ENCODE measurements around the gene AUTS2.

Gene AUTS2

DNA sequence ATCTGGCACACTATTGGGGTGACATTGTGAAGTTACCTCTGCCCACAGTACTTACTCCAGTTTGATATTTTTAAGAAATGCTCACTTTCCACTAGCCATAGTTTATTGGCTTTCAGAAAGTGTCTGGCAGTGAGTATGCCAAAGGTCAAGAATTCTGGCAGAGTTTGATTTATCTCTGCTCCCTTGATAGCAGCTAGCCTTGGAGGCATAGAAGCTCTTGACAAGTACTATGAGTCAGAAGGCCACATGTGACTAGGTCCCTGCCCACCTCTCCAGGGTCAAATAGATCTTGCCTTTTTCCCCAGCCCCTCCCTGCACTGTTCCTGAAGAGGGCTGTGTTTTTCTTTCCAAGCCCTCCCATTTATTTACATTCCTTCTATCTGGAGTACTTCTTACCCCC is 202.2 kb downstream of the AUTS2 start:
- TF ChIP-seq CTCF (IDR thresholded peaks at IDR 0.05; ENCODE audit: low read depth, low read length, missing control alignments): no peak
- no peak for DNase-seq (ENCODE audit: low read depth)
- no peak overlapping the region for H3K4me3 ChIP-seq (ENCODE audit: low read depth, low read length)
- in situ Hi-C loops (cut with HindIII; ENCODE audit: low sequenced_read_pairs): no loop called here

- TF ChIP-seq CTCF (IDR thresholded peaks at IDR 0.05; ENCODE audit: low read depth, low read length, missing control alignments): no peak
- DNase-seq (ENCODE audit: low read depth): no peak
- H3K4me3 ChIP-seq (ENCODE audit: low read depth, low read length): no peak overlapping the region
- in situ Hi-C loops (cut with HindIII; ENCODE audit: low sequenced_read_pairs): no loop called here
Measured at GRCh38 chr7:69801729-69802682, 203.7 kb downstream of the AUTS2 start.

DNA sequence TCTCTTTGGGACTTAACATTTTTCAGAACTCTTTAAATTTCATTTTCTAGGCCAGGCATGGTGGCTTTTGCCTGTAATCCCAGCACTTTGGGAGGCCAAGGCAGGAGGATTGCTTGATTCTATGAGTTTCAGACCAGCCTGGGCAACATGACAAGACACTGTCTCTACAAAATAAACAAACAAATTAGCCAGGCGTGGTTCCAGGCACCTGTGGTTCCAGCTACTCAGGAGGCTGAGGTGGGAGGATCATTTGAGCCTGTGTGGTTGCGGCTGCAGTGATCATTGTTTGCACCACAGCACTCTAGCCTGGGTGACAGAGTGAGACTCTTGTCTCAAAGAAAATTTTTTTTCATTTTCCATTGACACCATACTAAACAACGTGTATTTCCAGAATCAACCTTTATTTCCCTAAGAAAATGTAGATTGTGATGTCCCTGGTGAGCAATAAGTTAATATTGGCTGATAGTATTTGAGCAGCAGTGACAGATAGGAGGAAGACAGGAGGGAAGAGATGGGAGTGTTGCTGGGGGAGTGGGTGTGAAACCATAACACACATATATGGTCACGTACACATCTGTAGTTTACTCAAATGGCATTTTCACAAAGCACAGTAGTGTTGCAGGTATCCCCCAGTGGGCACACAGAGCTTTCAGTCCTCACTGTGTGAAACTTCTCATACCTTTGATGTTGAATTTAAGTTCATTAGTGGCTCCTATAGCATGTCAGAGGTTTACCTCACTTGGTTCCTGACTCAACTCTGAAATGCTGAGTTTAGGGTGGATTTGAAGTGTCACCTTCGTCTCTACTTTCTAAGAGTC is 205.6 kb downstream of the AUTS2 start:
- no peak for TF ChIP-seq CTCF (IDR thresholded peaks at IDR 0.05; ENCODE audit: low read depth, low read length, missing control alignments)
- H3K4me3 ChIP-seq (ENCODE audit: low read depth, low read length): no peak overlapping the region
- no peak for DNase-seq (ENCODE audit: low read depth)
- in situ Hi-C loops (cut with HindIII; ENCODE audit: low sequenced_read_pairs): no loop called here

DNA sequence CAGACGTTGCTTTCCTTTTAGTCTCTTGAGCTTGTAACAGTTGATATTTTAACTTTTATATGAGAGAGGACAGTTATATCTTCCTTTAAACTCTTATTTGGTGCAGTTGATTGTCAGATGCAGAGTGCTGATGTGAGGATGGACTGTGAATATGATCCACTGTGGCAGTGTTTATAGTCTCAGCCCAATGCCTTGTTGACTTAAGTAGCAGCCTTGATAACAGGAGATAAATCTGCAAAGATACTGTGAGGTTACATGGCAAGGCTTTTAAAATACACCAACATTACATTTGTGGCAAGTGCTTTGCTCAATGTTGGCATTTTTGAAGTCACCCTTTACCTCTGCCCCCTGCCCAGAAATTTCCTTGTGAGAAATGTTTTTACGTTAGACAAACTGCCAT is 206.7 kb downstream of the AUTS2 start:
- no peak overlapping the region for H3K4me3 ChIP-seq (ENCODE audit: low read depth, low read length)
- DNase-seq (ENCODE audit: low read depth): no peak
- no peak for TF ChIP-seq CTCF (IDR thresholded peaks at IDR 0.05; ENCODE audit: low read depth, low read length, missing control alignments)
- in situ Hi-C loops (cut with HindIII; ENCODE audit: low sequenced_read_pairs): no loop called here

GRCh38 chr7:69808391-69808790 is 210.1 kb downstream of the AUTS2 start:
- no peak for TF ChIP-seq CTCF (IDR thresholded peaks at IDR 0.05; ENCODE audit: low read depth, low read length, missing control alignments)
- in situ Hi-C loops (cut with HindIII; ENCODE audit: low sequenced_read_pairs): no loop called here
- no peak for DNase-seq (ENCODE audit: low read depth)
- no peak overlapping the region for H3K4me3 ChIP-seq (ENCODE audit: low read depth, low read length)

GRCh38 chr7:69811476-69812308 is 213.4 kb downstream of the AUTS2 start:
- H3K4me3 ChIP-seq (ENCODE audit: low read depth, low read length): no peak overlapping the region
- no peak for TF ChIP-seq CTCF (IDR thresholded peaks at IDR 0.05; ENCODE audit: low read depth, low read length, missing control alignments)
- DNase-seq (ENCODE audit: low read depth): no peak
- in situ Hi-C loops (cut with HindIII; ENCODE audit: low sequenced_read_pairs): no loop called here
